ENCODE data around the gene PVALEF.

- TF ChIP-seq, protein P1, sequence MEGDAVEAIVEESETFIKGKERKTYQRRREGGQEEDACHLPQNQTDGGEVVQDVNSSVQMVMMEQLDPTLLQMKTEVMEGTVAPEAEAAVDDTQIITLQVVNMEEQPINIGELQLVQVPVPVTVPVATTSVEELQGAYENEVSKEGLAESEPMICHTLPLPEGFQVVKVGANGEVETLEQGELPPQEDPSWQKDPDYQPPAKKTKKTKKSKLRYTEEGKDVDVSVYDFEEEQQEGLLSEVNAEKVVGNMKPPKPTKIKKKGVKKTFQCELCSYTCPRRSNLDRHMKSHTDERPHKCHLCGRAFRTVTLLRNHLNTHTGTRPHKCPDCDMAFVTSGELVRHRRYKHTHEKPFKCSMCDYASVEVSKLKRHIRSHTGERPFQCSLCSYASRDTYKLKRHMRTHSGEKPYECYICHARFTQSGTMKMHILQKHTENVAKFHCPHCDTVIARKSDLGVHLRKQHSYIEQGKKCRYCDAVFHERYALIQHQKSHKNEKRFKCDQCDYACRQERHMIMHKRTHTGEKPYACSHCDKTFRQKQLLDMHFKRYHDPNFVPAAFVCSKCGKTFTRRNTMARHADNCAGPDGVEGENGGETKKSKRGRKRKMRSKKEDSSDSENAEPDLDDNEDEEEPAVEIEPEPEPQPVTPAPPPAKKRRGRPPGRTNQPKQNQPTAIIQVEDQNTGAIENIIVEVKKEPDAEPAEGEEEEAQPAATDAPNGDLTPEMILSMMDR (IDR thresholded peaks at IDR 0.05) = no peak
- TF ChIP-seq POLR2AphosphoS5 (IDR thresholded peaks at IDR 0.05; ENCODE audit: low read depth, low read length) = no peak
Observed at GRCh38 chr17:81132197-81132540, 33.1 kb upstream of the PVALEF start.

Data from Panc1 (cell line).